Fibroblast of peridontal ligament (primary cell): ENCODE data around the gene P2RY6.
"Not testable (repeated sequence)": the region's sequence is repeated elsewhere in the genome, so short reads cannot be mapped to it uniquely, and the experiment has no call there.

Source experiments
- DNase-seq: peaks from one replicate; pipeline ENCODE4 v3.0.0-alpha.2; 2010; ENCODE audit errors: extremely low read depth

P2RY6 gene

DNA sequence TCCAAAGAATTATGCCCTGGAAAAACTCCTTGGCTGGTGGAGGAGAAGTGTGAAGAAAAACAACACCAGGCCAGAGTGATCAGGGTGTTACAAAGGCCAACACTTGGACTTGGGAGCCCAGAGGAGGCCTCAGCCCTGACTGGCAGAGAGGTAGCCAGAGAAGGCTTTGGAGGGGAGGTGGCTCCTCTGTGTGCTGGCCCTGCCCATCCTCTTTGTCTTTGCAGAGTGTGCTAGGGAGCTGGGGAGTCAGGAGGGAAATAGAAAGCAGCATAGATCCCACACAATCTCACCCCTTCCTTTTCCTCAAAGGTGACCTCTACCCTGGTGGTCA is 12.0 kb upstream of the P2RY6 start:
- no peak for DNase-seq

DNA sequence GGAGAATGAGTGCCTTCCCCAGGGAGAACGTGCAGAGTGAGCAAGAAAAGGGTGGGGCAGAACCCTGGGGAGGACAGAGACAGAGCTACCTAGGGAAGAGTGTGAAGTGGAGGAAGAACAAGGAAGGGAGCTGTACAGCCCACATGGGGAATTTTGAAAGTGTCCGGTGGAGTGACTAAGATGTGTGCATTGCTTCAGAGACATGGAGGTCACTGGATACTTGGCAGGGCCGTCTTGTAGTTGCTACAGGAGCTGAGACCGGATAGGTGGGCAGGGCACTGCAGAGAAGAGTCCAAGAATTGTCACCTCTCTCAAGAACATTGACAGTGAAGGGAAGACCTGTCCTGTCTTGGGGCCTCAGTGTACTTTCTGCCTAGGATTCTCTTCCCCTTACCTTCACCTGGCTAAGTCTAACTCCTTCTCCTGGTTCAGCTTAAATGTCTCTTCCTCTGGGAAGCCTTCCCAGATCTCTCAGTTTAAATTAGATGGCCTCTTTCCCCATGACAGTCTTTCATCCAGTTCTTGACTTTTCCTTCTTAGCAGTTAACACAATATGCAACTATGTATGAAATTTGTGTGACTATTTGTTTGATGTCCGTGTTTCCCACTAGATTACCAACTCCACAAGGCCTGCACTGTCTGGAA is 9.2 kb upstream of the P2RY6 start:
- DNase-seq, result no peak

DNA sequence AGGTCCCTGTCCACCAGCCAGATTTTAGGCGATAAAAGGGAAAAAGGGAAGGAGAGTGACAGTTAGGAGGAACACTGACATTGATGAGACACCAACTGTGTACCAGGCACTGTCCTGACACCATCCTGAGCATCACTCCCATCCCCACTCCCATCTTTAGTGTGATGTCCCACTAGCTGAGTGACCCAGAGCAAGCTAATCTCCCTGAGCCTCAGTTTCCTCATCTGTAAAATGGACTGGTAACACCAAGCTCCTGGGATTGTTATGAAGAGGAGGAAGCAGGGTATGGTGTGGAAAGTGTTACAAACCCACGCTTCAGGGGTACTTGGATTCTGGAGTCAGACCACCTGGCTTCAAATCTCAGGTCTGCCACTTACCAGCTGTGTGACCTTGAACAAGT is 8.5 kb upstream of the P2RY6 start:
- DNase-seq, result no peak

DNA sequence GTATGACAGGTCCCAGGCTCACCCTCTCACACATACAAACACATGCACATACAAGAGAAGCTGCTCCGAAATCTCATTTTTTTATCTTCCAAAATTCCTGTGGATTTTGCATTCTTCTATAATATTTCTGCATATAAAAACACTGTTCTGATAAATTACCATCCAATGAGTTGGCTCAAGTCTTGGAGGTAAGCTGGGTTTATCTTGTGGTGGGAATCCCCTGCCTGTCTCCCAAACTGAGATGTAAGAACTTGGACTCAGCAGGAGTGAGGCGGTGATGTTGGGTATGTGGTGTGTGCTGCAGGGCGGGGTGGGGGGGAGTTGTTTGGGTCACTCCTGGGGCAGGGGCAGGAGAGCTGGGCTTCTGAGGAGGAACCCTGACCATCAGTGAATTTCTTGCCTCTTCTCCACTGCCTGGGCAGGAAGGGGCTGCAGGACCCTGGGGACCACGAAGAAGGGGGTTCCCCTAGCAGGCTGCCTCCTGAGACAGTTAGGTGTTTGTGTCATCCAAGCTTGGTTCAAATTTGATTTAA is 6.8 kb upstream of the P2RY6 start:
- DNase-seq, result no peak

DNA sequence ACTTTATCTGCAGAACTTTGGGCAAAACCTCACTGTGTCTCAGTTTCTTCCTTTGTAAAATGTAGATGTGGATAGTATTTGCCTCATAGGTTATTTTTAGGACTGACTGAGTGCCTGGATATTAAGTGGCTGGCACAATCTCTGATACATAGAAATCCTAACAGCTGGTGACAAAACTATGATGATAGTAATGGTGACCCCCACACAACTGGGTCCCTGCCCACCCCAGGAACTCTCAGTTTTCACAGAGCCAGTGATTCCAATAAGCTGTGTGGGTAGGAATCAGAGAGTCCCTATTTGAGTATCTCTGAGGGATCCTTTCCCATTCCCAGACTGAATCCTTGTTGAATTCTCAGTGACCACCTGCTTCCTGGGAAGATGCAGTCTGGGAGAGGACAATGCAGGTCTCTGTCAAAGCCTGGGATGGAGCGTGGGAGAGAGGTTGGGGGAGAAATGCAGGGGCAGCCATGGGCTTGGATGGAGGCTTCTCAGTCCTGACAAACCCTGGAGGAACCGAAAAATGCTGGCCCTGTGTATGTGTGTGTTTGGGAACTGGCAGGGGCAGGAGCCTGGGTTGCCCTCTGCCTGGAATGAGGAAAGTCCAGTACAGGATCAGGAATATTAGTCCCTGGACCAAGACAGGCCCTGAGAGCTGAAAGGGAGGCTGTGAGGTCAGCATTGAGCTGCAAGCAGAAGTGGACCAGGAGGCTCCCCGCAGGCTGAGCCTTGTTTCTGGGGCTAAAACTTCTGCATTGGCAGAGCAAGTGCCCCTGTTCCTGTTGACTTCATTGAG is 6.1 kb upstream of the P2RY6 start:
- no peak for DNase-seq

DNA sequence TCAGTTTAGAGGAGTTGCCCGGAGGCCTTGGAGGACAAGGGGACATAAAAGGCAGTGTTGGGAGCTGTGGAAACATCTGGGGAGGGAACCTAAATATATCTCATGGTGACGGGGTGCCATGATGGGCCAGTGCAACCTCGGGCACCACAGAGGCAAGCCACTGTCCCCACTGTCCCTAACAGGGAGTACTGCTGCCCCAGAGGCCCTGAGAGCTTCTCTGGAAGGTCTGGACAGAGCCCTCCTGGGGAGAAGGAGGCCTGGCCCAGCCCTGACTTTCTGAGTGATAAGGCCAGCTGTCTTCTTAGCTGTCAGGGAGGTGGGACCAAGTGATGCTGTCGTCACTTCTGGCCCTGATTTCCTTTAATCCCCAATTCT is 5.5 kb upstream of the P2RY6 start:
- DNase-seq, result no peak

DNA sequence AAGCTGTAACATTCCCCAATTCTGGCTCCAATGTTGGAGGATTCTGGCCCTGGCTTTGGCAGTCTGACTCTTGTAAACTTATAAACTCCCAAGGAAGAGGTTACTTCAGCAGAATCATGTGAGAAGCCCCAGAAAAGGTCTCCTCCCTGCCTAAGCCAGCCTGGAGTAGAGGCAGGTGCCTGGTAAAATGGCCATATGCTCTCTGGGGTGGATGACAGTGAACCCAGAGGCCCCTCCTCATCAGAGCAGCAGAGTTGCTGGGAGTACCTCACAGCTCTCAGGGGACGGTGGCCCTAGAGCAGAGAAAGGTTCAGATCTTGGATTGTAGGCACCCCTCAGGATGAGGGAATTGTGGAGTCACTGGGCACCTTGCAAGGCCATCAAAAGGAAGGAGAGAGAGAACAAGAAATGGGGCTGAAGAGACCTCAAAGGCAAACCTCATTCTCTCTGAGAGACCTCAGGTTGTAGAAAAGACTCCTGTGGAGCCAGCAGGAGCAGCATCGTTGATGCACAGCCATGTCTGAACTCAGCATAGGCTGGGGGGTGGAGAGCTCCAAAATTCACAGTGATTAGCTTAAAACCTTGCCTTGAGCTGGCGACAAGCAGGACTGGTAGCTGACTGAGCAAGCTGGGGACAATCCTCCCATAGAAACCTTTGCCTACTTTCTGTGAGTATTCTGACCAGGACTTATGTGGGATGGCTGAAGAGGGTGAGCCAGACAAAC is 4.9 kb upstream of the P2RY6 start:
- DNase-seq, result no peak

DNA sequence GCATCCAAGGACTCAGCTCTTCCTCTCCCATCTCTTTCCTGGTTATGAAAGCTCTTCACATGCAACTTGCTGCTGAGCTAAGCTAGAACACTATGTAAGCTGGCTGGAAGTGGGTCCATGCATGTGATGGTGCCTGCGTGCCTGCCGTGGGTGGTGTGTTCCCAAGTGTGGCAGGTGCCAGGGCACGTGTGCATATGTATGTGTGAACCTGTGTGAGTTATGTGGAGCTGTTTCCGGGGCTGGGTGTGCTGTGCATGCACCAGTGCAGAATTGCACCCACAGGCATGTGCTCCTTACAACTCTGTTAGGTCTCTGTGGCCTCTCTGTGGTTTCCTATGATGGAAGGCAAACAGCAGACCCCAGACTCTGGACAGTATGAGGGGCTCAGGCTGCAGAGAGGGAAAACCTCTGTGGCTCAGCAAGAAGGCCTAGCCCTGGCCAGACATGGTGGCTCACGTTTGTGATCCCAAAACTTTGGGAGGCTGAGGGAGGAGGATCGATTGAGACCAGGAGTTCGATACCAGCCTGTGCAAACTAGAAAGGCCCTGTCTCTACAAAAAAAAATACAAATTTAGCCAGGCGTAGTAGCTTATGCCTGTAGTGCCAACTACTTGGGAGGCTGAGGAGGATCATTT is 4.1 kb upstream of the P2RY6 start:
- no peak for DNase-seq

DNA sequence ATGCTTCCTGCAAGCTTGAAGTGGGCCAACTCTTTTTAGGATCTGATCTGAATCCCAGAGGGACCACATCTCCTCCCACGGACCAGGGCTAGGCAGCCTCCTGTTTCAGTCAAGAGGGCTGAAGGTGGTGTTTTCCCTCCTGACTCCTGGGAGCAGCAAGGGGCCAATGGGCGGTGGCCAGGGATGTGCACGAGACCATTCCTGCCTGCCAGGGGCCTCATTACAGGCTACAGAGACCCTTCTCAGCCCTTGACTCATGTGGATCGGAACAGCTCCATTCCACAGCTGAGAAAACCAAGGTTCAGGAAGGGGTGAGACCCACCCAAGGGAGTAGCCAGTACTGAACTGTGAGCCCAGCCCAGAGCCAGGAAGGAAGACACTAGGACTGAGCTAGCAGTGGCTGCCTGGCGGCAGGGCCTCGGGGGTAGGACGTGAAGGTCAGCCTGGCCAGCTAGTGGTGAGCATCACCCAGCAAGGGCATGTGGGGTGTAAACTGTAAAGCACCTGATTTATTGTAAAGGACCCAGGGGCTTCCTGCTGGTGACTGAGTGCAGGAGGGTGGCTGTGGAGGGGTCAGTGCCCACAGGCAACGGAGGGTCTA is 3.4 kb upstream of the P2RY6 start:
- DNase-seq, result no peak

DNA sequence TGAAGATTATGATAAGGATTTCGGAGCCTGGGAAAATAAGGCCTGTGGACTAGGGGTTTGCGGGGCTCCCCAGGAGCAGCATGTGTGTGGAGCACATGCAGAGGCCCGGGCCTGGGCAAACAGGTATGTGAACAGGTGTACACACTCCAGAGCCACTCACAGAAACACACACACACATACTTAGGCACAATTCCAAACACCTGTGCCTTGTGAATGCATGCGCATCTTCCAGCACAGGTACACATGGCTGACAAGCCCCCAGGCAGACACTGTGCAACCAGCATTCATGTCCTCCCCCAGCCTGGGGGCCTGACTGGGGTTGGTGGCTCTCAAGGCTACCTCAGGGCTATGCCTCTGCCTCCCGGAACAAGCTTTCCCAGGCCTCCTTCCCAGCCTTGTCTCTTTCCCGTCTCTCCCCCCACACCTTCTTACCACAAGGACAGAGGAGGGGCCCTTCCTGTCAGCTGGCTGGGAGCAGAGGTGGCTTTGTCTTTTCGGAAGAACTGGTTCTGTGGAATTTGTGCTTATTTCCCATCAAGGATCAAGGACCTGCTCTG is 2.6 kb upstream of the P2RY6 start:
- DNase-seq, result no peak

DNA sequence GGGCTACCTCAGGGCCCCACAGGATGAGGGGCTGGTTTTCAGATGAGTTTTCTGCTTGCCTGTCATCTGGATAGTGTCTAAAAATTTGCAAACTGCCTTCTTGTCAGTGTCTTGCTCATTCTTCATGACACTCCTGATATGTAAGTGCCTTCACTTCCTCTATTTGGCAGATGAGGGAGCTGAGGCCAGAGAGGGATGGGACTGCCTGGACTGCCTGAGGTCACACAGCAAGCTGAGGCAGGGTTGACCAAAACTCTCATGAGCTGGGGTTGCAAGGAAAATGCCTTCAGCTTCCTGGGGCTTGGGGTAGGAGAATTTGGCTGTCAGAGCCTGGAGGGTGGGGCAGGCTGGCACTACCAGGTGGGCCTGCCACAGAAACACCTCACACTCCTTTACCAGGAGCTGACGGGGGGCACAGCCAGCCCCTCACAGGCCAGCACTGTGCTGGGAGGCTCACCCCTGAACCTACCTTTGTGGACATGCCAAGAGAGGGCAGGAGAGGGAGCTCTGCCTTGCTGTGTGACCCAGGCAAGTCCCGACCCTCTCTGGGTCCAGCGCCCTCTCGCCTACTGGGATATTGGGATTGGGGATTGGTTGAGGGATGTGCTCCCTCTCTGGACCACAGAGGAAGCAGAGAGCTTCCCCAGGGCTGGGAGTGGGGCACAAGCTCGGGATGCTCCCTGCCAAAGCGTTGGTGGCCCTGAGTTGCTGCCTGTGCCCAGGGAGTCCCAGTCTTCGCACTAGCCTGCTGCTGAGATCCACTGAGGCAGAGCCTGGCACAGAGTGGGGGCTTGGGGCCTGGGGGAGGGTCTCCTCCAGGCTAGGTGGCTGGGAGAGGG is 1.9 kb upstream of the P2RY6 start:
- DNase-seq, result no peak

DNA sequence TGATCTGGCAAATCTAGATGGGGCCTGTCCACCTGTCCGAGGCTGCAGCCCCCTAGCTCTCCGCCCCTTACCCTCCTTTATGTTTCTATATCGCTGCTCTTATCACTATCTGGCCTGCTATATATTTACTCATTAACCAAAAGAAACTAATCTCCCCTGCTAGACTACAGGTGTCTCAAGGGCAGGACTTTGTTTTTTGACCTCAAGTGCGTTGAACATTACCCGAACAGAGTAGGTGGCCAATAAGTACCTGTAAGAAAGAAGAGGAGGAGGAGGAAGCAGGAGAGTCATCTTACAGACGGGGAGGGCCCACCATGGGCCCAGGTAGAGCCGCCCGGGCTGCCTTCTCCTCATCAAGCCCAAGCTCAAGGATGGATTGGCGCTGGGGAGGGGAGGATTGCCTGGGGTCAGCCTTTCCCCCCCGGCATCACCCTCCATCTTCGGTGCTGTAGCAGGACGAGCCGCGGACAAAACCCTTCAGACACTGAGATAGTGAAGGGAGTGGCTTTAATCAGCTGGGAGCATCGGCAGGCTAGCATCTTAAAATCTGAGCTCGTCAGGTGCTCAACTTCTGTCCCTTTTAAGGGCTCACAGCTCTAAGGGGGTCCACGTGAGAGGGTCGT is 1.2 kb upstream of the P2RY6 start:
- no peak for DNase-seq

DNA sequence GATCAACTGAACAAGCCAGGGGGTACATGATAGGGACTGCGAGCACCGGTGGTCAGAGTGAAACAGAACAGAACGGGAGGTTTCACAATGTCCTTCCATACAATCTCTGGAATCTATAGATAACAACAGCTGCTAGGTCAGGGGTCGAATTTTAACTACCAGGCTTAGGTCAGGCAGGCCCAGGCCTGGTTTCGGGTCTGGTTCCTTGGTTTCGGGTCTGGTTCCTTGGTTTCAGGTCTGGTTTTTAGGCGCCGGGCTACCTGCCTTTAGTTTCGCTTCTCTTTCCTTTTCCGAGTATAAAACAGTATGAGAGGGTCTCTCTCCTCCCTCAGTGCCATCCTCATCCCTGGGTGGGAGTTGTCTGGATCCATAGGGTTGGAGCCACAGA is 666 bp upstream of the P2RY6 start:
- not testable (repeated sequence) for DNase-seq

DNA sequence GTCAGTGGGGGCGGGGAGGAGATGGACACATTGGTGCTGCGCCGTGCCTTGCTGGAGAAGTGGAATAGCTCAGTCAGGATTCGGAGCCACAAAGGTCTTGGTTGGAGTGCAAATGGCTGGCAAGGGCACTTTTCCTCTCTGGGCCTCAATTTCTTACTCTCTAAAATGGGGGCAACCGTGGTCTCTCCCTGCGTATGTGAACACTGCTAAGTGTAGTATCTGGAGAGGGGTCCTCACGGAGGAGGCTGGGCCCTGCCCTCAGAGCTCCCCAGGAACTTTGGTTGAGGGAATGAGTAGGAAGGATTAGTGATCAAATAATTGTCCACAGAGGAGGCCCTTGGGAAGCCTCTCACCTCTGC is 521 bp downstream of the P2RY6 start:
- no peak for DNase-seq

DNA sequence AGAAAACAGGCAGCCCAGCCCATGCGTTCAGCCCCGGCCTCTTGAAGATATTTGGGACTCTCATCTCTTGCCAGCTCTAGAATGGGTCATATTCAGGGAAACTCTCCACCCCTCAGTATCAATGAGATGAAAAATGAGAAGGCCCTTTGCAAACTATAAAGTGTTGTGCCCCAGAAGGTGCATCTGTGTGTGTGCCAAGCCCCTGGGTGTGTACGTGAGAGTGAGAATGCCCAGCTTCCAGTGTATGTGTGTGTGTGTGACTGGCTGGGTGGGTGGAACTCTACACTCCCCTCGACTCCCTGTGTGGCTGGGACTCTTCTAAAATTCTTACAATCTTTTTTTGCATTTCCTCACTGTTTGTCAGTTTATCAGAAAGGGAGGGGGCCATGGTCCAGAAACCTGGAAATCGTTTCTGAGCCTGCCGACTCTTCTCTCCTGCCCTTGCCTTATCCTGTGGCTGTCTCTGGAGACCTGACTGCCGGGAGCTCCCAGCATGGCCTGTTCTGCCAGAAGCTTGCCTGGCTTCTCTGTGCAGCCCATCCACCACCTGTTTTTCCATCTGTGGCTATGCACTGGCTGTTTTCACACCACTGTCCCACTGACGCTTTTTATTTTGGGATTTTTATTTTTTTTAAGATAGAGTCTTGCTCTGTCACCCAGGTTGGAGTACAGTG is 1.2 kb downstream of the P2RY6 start:
- no peak for DNase-seq

DNA sequence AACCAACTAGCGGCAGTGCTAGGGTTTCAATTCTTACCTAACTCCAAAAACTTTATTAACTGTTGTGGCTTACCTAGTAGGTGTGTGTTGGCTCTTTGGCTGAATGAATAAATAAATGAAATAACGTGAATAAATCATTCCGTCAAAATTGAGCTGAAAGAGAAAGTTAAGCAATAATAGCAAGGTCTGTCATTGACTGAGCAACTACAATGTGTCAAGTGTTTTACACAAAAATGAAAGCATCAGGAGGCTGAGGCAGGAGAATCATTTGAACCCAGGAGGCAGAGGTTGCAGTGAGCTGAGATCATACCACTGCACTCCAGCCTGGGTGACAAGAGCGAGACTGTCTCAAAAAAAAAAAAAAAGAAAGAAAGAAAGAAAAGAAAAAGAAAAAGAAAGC is 2.1 kb downstream of the P2RY6 start:
- not testable (repeated sequence) for DNase-seq

DNA sequence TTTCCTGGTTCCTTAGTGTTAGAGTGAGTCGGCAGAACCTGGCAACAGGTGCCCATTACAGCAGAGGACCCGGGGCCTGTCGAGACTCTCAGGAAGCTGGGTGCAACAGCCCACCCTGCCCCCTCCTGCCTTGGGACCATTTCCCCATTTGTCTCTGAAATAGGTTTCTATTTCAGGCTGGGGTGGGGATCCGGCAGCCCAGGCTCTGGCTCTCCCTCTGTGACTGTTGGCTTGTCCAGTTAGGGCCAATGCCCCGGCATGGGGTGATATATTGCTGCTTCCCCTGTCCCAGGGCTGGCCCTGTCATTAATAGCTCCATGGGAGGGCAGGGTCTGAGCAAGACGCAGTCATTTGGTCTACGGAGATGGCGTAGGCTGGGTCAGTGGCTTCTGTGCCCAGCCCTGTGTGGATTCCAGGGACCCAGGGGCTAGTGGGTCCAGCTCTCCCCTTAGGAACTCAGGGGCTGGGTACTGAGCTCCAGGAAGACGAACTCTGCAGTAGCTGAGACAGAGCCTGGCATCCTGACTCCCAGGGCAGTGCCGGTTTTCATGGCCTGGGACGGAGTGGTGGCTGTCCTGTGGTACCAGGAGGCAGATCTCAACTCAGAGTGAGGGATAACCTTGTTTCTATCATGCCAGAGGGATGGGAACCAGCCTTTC is 2.7 kb downstream of the P2RY6 start:
- DNase-seq, result no peak

DNA sequence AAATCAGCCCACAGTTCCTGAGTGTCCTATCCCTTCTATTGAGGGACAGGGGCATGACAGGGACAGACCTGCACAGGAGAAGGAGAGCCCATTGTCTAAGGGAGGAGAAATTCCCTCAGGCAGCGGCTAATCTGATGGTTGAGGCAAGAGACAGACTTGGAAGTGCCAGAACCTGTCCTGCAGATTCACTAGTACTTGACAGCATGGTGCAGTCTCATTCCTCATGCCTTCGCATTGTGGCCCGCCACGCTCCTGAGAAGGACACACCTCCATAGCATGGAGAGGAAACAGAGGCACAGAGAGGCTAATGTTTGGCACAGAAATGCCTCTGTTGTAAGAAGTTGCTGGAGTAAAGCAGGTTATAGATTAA is 3.2 kb downstream of the P2RY6 start:
- DNase-seq, result no peak

DNA sequence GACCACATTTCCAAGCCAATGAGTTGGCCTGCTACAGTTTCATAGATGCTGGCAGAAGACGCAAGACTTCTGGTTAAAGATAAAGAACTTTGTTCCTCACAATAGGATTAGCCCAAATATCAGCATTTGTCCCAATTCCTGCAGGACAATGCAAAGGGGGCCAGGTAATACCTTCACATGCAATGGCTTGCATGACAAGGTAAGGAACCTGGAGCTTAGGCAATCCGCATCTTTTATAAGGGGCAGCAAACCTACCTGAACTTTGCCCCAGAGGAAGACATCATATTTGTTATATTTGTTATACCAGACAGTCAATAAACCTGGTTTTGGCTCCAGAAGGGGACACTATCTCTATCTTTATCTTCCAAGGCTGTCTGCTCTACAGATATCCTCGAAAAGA is 5.3 kb downstream of the P2RY6 start:
- DNase-seq, result no peak
